ENCODE data around the gene CNDP1.

GRCh38 chr18:74567822-74568221, 33.5 kb downstream of the CNDP1 start:
- TF ChIP-seq, protein P1, sequence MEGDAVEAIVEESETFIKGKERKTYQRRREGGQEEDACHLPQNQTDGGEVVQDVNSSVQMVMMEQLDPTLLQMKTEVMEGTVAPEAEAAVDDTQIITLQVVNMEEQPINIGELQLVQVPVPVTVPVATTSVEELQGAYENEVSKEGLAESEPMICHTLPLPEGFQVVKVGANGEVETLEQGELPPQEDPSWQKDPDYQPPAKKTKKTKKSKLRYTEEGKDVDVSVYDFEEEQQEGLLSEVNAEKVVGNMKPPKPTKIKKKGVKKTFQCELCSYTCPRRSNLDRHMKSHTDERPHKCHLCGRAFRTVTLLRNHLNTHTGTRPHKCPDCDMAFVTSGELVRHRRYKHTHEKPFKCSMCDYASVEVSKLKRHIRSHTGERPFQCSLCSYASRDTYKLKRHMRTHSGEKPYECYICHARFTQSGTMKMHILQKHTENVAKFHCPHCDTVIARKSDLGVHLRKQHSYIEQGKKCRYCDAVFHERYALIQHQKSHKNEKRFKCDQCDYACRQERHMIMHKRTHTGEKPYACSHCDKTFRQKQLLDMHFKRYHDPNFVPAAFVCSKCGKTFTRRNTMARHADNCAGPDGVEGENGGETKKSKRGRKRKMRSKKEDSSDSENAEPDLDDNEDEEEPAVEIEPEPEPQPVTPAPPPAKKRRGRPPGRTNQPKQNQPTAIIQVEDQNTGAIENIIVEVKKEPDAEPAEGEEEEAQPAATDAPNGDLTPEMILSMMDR (IDR thresholded peaks at IDR 0.05), result no peak
- no peak for TF ChIP-seq POLR2A (IDR thresholded peaks at IDR 0.05)
